GM23338 (cell line): ENCODE measurements around the gene HHIPL1. TPM values are rescaled to one million over a fixed set of nuclear protein-coding genes. Genes with fewer than 3 reads are reported as not detected.

Experiments used
- ATAC-seq: fragments of 200-7000 bp; cut with Tn5 transposase; 3 replicates; pipeline ENCODE4 v1.9.1; 2020
- DNase-seq: peaks from one replicate; pipeline ENCODE4 v3.0.0-alpha.2; 2015; ENCODE audit warnings: low spot score
- H2AFZ ChIP-seq: fragments of 200-600 bp; sonication (generic); 2 replicates; pipeline ENCODE4 v1.8.0; 2016; ENCODE audit warnings: antibody characterized with exemption, mild to moderate bottlenecking, moderate library complexity
- H3F3A ChIP-seq: fragments of 200-600 bp; sonication (generic); replicated peaks from 2 replicates; pipeline ENCODE4 v1.8.0; 2017; ENCODE audit warnings: antibody characterized with exemption, mixed run types, low read depth
- H3K27ac ChIP-seq: fragments of 200-600 bp; sonication (generic); 2 replicates; pipeline ENCODE4 v1.6.1; 2016; ENCODE audit warnings: low read depth
- H3K27me3 ChIP-seq: fragments of 200-600 bp; sonication (generic); 2 replicates; pipeline ENCODE4 v1.8.0; 2016; ENCODE audit warnings: mild to moderate bottlenecking, mixed run types, moderate library complexity; ENCODE audit not compliant: insufficient read depth
- H3K36me3 ChIP-seq: fragments of 200-600 bp; sonication (generic); 2 replicates; pipeline ENCODE4 v1.8.0; 2016; ENCODE audit warnings: mild to moderate bottlenecking; ENCODE audit not compliant: insufficient read depth
- H3K4me1 ChIP-seq: fragments of 200-600 bp; sonication (generic); 2 replicates; pipeline ENCODE4 v1.8.0; 2016; ENCODE audit warnings: mild to moderate bottlenecking, moderate library complexity; ENCODE audit not compliant: insufficient read depth
- H3K4me2 ChIP-seq: fragments of 200-600 bp; sonication (generic); 2 replicates; pipeline ENCODE4 v1.7.1; 2017; ENCODE audit warnings: mixed run types
- H3K4me3 ChIP-seq: fragments of 200-600 bp; sonication (generic); 2 replicates; pipeline ENCODE4 v1.6.1; 2016; ENCODE audit warnings: mixed run types
- H3K79me2 ChIP-seq: fragments of 200-600 bp; sonication (generic); replicated peaks from 2 replicates; pipeline ENCODE4 v1.8.0; 2017; ENCODE audit warnings: mild to moderate bottlenecking; ENCODE audit not compliant: insufficient read depth
- H3K9me2 ChIP-seq: fragments of 200-600 bp; sonication (generic); 2 replicates; pipeline ENCODE4 v1.8.0; 2017; ENCODE audit not compliant: insufficient read depth
- H4K20me1 ChIP-seq: fragments of 200-600 bp; sonication (generic); replicated peaks from 2 replicates; pipeline ENCODE4 v1.8.0; 2017; ENCODE audit warnings: mild to moderate bottlenecking; ENCODE audit not compliant: insufficient read depth
- H3K27ac Mint-ChIP-seq: 2 replicates; pipeline ENCODE4 v1.8.0; 2020; ENCODE audit warnings: inconsistent platforms, mild to moderate bottlenecking, moderate library complexity, mixed read lengths
- H3K27me3 Mint-ChIP-seq: 3 replicates; pipeline ENCODE4 v1.8.0; 2022; ENCODE audit warnings: low read depth, mild to moderate bottlenecking, moderate library complexity, mixed read lengths, inconsistent platforms; ENCODE audit not compliant: insufficient read depth, poor library complexity
- H3K36me3 Mint-ChIP-seq: 3 replicates; pipeline ENCODE4 v1.8.0; 2021; ENCODE audit warnings: low read depth, mild to moderate bottlenecking, inconsistent platforms, moderate library complexity, mixed read lengths
- H3K4me1 Mint-ChIP-seq: 3 replicates; pipeline ENCODE4 v1.8.0; 2020; ENCODE audit warnings: mild to moderate bottlenecking, inconsistent platforms, mixed read lengths
- H3K4me3 Mint-ChIP-seq: 3 replicates; pipeline ENCODE4 v1.8.0; 2021; ENCODE audit warnings: moderate library complexity, mild to moderate bottlenecking, inconsistent platforms, mixed read lengths
- H3K9me3 Mint-ChIP-seq: 3 replicates; pipeline ENCODE4 v1.8.0; 2020; ENCODE audit warnings: moderate library complexity, mild to moderate bottlenecking, inconsistent platforms, mixed read lengths
- CREB1 ChIP-seq: fragments of 250-450 bp; sonication (Bioruptor Pico); IDR thresholded peaks from 2 replicates; pipeline ENCODE4 v1.5.0; 2020; ENCODE audit warnings: low read depth, mild to moderate bottlenecking, moderate library complexity
- CTCF ChIP-seq, 2 experiments: fragments of 200-600 bp in 1 of 2; sonication (generic) in 1 of 2; conservative IDR thresholded peaks; 2 replicates each; pipeline versions ENCODE4 v1.5.1 to v1.6.1; 2016 to 2017; ENCODE audit warnings: antibody characterized with exemption in 2 of 2, low read depth in 2 of 2, mild to moderate bottlenecking in 2 of 2, moderate library complexity in 1 of 2
- ETS1 ChIP-seq: IDR thresholded peaks from 2 replicates; pipeline ENCODE4 v1.6.1; 2016; ENCODE audit warnings: antibody characterized with exemption
- EZH2 ChIP-seq: fragments of 200-600 bp; sonication (generic); IDR thresholded peaks from one replicate; pipeline ENCODE4 v1.8.0; 2017; ENCODE audit warnings: antibody characterized with exemption, mild to moderate bottlenecking, low read depth; ENCODE audit not compliant: unreplicated experiment
- EZH2phosphoT487 ChIP-seq: fragments of 200-600 bp; sonication (generic); IDR thresholded peaks from one replicate; pipeline ENCODE4 v1.8.1; 2018; ENCODE audit warnings: antibody characterized with exemption; ENCODE audit not compliant: unreplicated experiment
- JUNB ChIP-seq: IDR thresholded peaks from one replicate; pipeline ENCODE4 v1.6.1; 2016; ENCODE audit warnings: antibody characterized with exemption; ENCODE audit not compliant: unreplicated experiment
- NANOG ChIP-seq: IDR thresholded peaks from 2 replicates; pipeline ENCODE4 v1.6.1; 2016; ENCODE audit warnings: antibody characterized with exemption, borderline replicate concordance
- POLR2AphosphoS5 ChIP-seq: IDR thresholded peaks from 2 replicates; pipeline ENCODE4 v1.6.1; 2016; ENCODE audit warnings: antibody characterized with exemption, low read depth
- REST ChIP-seq: IDR thresholded peaks from one replicate; pipeline ENCODE4 v1.6.1; 2018; ENCODE audit warnings: antibody characterized with exemption; ENCODE audit not compliant: unreplicated experiment
- STAT1 ChIP-seq: IDR thresholded peaks from one replicate; pipeline ENCODE4 v1.6.1; 2016; ENCODE audit warnings: antibody characterized with exemption; ENCODE audit not compliant: unreplicated experiment
- ZNF114 ChIP-seq: fragments of 250-450 bp; sonication (Bioruptor Pico); IDR thresholded peaks from 2 replicates; pipeline ENCODE4 v1.5.0; 2020; ENCODE audit warnings: mild to moderate bottlenecking, moderate library complexity
- ZNF331 ChIP-seq: fragments of 250-450 bp; sonication (Bioruptor Pico); IDR thresholded peaks from 2 replicates; pipeline ENCODE4 v1.5.0; 2020; ENCODE audit warnings: low read depth, mild to moderate bottlenecking, moderate library complexity
- ZNF462 ChIP-seq: fragments of 250-450 bp; sonication (Bioruptor Pico); IDR thresholded peaks from 2 replicates; pipeline ENCODE4 v1.5.0; 2020; ENCODE audit warnings: mild to moderate bottlenecking, moderate library complexity
- polyA plus RNA-seq: library from polyadenylated mRNA; unstranded; fragments of >200 nt; fragmentation: Nextera tagmentation; extraction: Ambion mirVana; gene quantifications from 2 replicates; pipeline ENCODE4 v1.2.1, GENCODE V29; 2016
- total RNA-seq: library from RNA; depleted of rRNA; stranded (reverse); fragments of >200 nt; shearing (Covaris generic); gene quantifications from 2 replicates; pipeline ENCODE4 v1.2.3, GENCODE V29; 2014

Gene HHIPL1
- total and polyA plus RNA-seq, 2 experiments from 2014 or later, result 1.9 to 2.0 TPM

DNA sequence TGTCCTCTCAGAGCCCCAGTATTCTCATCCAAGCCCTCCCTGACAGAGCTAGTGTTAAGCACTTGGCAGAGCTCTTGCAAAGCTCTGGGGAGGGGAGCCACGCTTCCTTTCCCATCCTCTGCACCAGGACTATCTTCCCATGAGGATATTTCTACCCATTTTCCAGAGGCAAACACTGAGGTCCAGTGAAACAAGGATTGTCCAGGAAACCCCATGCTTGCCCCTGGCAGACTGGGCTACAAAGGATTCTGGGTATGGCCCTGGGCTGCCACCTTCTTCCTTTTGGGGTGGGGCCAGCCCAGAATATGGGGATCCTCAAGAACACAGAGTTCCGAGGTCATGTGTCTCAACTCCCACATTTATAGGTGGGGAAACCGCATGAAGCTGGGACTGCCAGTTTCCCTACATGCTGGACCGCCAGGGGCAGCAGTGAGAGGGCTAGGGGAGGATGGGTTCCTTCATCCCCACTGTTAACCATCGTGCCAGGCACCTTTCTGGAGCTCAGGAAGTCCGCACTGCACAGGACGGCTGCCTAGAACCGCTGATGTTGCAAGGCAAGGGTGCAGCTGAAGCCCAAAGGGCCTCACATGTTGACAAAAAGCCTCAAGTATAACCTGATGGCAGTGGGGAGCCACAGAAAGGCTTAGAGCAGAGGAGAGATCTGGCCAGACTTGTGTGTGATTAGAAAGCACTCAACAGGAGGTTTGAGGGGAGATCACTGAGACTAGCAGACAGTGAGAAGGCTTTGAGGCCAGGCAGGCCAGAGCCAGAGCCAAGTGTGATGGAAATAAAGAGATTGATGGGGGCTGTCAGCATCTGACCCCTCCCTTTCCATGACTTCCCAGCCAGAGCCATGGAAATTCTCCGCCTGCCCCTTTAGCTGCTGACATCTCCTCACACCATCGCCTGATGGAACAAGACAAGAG is 35.4 kb upstream of the HHIPL1 start:
- Mint-ChIP-seq H3K27me3 (peaks cover 16% of the 10 kb centered on the region), H3K9me3 (no peaks in the 10 kb centered on the region), H3K27ac (no peak overlapping the region), H3K4me1 (peaks cover 12% of the 10 kb centered on the region), H3K4me3 (no peak overlapping the region), H3K36me3 (no peaks in the 10 kb centered on the region)
- TF ChIP-seq ZNF114 (CRISPR knock-in tag) (no peak), ZNF462 (CRISPR knock-in tag) (no peak), ZNF331 (CRISPR knock-in tag) (no peak), ETS1 (no peak), CTCF (conservative IDR thresholded peaks at IDR 0.05; ENCODE audit: low read depth in 2 of 2) (no peak), STAT1 (no peak), NANOG (no peak), EZH2 (no peak), REST (no peak), POLR2AphosphoS5 (no peak), CREB1 (CRISPR knock-in tag) (no peak), EZH2phosphoT487 (no peak), JUNB (no peak)
- Histone ChIP-seq H3K27me3 (peaks cover 20% of the 10 kb centered on the region), H3K79me2 (no peaks in the 10 kb centered on the region), H3K9me2 (no peaks in the 10 kb centered on the region), H3K27ac (no peak overlapping the region), H4K20me1 (no peaks in the 10 kb centered on the region), H3K4me2 (no peak overlapping the region), H3K4me3 (no peak overlapping the region), H3F3A (no peaks in the 10 kb centered on the region), H2AFZ (no peak overlapping the region), H3K4me1 (peaks cover 3% of the 10 kb centered on the region; the same call in 1 of the 2 replicates), H3K36me3 (no peaks in the 10 kb centered on the region)
- DNase-seq (no peak), ATAC-seq (no peak)
